GM12878 (cell line): Measurements from ENCODE around the gene CTNNA3. TPM values are rescaled to one million over a fixed set of nuclear protein-coding genes. Genes with fewer than 3 reads are reported as not detected.

Source experiments
- ATAC-seq: fragments of 200-7000 bp; cut with Tn5 transposase; 3 replicates; pipeline ENCODE4 v1.9.1; 2020; ENCODE audit warnings: mild to moderate bottlenecking, moderate library complexity
- BruUV-seq: library from RNA; stranded (reverse); fragments of 400-500 nt; replicated peaks from 2 replicates; lab custom pipeline; 2021; lab: Mats Ljungman, UMichigan
- CTCF ChIA-PET: fragments of 300-600 bp; sonication (Branson Sonifier 250); formaldehyde crosslinking; extraction: SDS; loops from one replicate; lab custom pipeline; 2021; ENCODE audit warnings: inconsistent platforms; lab: Yijun Ruan, JAX
- POLR2A ChIA-PET: fragments of 350-600 bp; formaldehyde crosslinking; extraction: SDS; loops from one replicate; lab custom pipeline; 2021; ENCODE audit warnings: inconsistent platforms; lab: Charles Lee
- RAD21 ChIA-PET: fragments of 300-600 bp; sonication (Branson Sonifier 250); formaldehyde crosslinking; loops from one replicate; lab custom pipeline; 2023; ENCODE audit warnings: antibody characterized with exemption; ENCODE audit not compliant: unreplicated experiment; lab: Charles Lee
- SMC1A ChIA-PET: fragments of 300-600 bp; sonication (Branson Sonifier 250); formaldehyde crosslinking; loops from one replicate; lab custom pipeline; 2023; ENCODE audit not compliant: unreplicated experiment, uncharacterized antibody; lab: Charles Lee
- DNase-seq: peaks from one replicate; pipeline ENCODE4 v3.0.0-alpha.2; 2011; ENCODE audit warnings: low read depth, low spot score
- FAIRE-seq: peaks from 3 replicates; lab custom pipeline; 2011; peaks lifted over from hg19 to GRCh38; lab: Jason Lieb, UNC
- H2AFZ ChIP-seq: 2 replicates; pipeline ENCODE4 v1.6.0; 2011; ENCODE audit warnings: low read depth, low read length, control low read depth; ENCODE audit not compliant: control insufficient read depth
- H3K27ac ChIP-seq: 2 replicates; pipeline ENCODE4 v1.5.1; 2011; ENCODE audit warnings: control low read depth; ENCODE audit not compliant: control insufficient read depth, insufficient read depth
- H3K27me3 ChIP-seq, 2 experiments: replicated peaks in 1 of 2; 2 replicates each; pipeline versions ENCODE4 v1.6.0 to v1.6.1; 2011; ENCODE audit warnings: low read length in 1 of 2; ENCODE audit not compliant: control insufficient read depth in 2 of 2, insufficient read depth in 2 of 2
- H3K36me3 ChIP-seq, 2 experiments: 2 replicates each; pipeline ENCODE4 v1.5.1; 2011; ENCODE audit warnings: low read length in 1 of 2; ENCODE audit not compliant: control insufficient read depth in 2 of 2, insufficient read depth in 2 of 2
- H3K4me1 ChIP-seq: 2 replicates; pipeline ENCODE4 v1.6.1; 2011; ENCODE audit warnings: mild to moderate bottlenecking, low read length, moderate library complexity, mixed read lengths; ENCODE audit not compliant: control insufficient read depth, insufficient read depth
- H3K4me2 ChIP-seq: 2 replicates; pipeline ENCODE4 v1.6.0; 2011; ENCODE audit warnings: control low read depth; ENCODE audit not compliant: control insufficient read depth, insufficient read depth
- H3K4me3 ChIP-seq: fragments of 200-600 bp; sonication (generic); 2 replicates; pipeline ENCODE4 v1.5.1; 2016
- H3K79me2 ChIP-seq: 2 replicates; pipeline ENCODE4 v1.6.0; 2011; ENCODE audit warnings: low read length; ENCODE audit not compliant: control insufficient read depth, insufficient read depth
- H3K9ac ChIP-seq: 2 replicates; pipeline ENCODE4 v1.8.0; 2011; ENCODE audit warnings: low read length, control low read depth, mixed read lengths; ENCODE audit not compliant: control insufficient read depth, insufficient read depth
- H3K9me3 ChIP-seq: replicated peaks from 3 replicates; pipeline ENCODE4 v1.5.1; 2011; ENCODE audit warnings: mild to moderate bottlenecking, low read length; ENCODE audit not compliant: control insufficient read depth, insufficient read depth
- H4K20me1 ChIP-seq: 2 replicates; pipeline ENCODE4 v1.6.0; 2011; ENCODE audit not compliant: control insufficient read depth, insufficient read depth
- HDAC2 ChIP-seq: fragments of 200-600 bp; sonication (generic); IDR thresholded peaks from 2 replicates; pipeline ENCODE4 v1.6.1; 2017
- NFXL1 ChIP-seq: fragments of 450-650 bp; IDR thresholded peaks from 2 replicates; pipeline ENCODE4 v1.6.1; 2017; ENCODE audit warnings: antibody characterized with exemption, mild to moderate bottlenecking, borderline replicate concordance
- NFYB ChIP-seq: IDR thresholded peaks from 2 replicates; pipeline ENCODE4 v1.6.1; 2011; ENCODE audit warnings: low read depth, mild to moderate bottlenecking, low read length, improper control_type of control experiment, moderate library complexity; ENCODE audit not compliant: insufficient read depth
- SIN3A ChIP-seq: IDR thresholded peaks from 2 replicates; pipeline ENCODE4 v1.6.1; 2012; ENCODE audit warnings: low read depth, low read length, improper control_type of control experiment
- ZNF24 ChIP-seq: fragments of 450-650 bp; IDR thresholded peaks from 2 replicates; pipeline ENCODE4 v1.6.1; 2017; ENCODE audit warnings: antibody characterized with exemption, mild to moderate bottlenecking
- WGBS: methylation state at CpG from one replicate; pipeline ENCODE4 v1.1.6; 2016; ENCODE audit warnings: low lambda C conversion rate; ENCODE audit not compliant: insufficient replicate concordance, insufficient coverage; ENCODE audit errors: missing lambda C conversion rate; 5-methylcytosine and 5-hydroxymethylcytosine counted together
- in situ Hi-C: fragments of 300-500 bp; cut with MboI; formaldehyde crosslinking; loops from 9 replicates; pipeline ENCODE4 v1.14.3; 2018; ENCODE audit warnings: mixed read lengths
- intact Hi-C: fragments of 100-400 bp; cut with micrococcal nuclease; formaldehyde crosslinking; loops from one replicate; pipeline ENCODE4 v1.14.2; 2022; ENCODE audit not compliant: unreplicated experiment
- polyA plus RNA-seq, 11 experiments: library from polyadenylated mRNA; depleted of rRNA in 4 of 11; unstranded in 6 of 11; stranded (reverse) in 5 of 11; fragments of >200 nt; fragmentation: Nextera tagmentation in 4 of 11; fragmentation: Illumina TruSeq in 1 of 11; extraction: Ambion mirVana in 4 of 11; extraction: Trizol in 1 of 11; gene quantifications; 1 replicate in 1 of 11; 2 replicates in 10 of 11; pipeline versions ENCODE4 v1.2.1 to v1.2.3, GENCODE V29; 2011 to 2016; ENCODE audit warnings: inconsistent platforms in 2 of 11, missing spikeins in 2 of 11, low read depth in 1 of 11
- total RNA-seq, 4 experiments: library from RNA; depleted of rRNA in 3 of 4; stranded (reverse); fragments of >200 nt in 3 of 4; fragmentation: Illumina TruSeq in 1 of 4; extraction: Trizol in 1 of 4; gene quantifications; 2 replicates each; pipeline versions ENCODE4 v1.2.1 to v1.2.3, GENCODE V29; 2013 to 2021
- TF ChIP-seq, protein P1 (sequence below): fragments of 450-650 bp; IDR thresholded peaks from 2 replicates; pipeline ENCODE4 v1.6.1; 2018; ENCODE audit warnings: mild to moderate bottlenecking, low read depth, moderate library complexity; ENCODE audit not compliant: partially characterized antibody

CTNNA3 gene
- total and polyA plus RNA-seq, 10 of the 15 experiments (the other 5 are each of a cell fraction or from before 2014, with no cell fraction given), result under 0.01 to 4.5 (median 0.22) TPM; not detected in 2

DNA sequence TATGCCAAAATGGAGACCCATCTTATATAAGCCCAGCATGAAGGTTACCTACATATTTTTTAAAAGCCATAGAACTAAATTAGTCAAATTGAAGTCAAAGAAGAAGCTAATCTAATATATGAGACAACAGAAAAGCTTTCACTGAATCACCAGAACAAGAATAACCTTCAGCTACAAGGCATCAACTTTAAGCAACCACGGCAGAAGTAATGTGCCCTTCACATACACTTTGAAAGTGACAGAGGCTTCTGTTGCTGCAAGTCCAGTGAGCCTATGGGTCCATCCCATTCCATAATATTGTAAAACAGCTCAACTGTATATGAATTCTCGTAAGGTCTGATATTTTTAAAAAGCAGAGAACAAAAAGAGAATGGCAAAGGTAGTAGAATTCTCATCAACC, 36.5 kb downstream of the CTNNA3 start:
- Histone ChIP-seq H2AFZ (no peak overlapping the region), H3K4me3 (no peak overlapping the region), H3K4me1 (no peaks in the 10 kb centered on the region), H4K20me1 (no peaks in the 10 kb centered on the region), H3K9ac (no peak overlapping the region), H3K27me3 (no peaks in the 10 kb centered on the region), H3K27ac (no peak overlapping the region), H3K9me3 (no peaks in the 10 kb centered on the region), H3K4me2 (no peak overlapping the region), H3K36me3 (no peaks in the 10 kb centered on the region), H3K79me2 (no peaks in the 10 kb centered on the region)
- ChIA-PET RAD21 (interaction anchor here (0.9 to 9.6 kb wide), 5 partner anchors 39 to 413 kb away, joined by 3 to 193 read pairs (median 3); no protein-coding TSS in a partner anchor), CTCF (interaction anchor here (0.6 to 10.6 kb wide), 6 partner anchors 25 to 147 kb away, joined by 3 to 311 read pairs (median 4); partner anchors contain the start of gene CTNNA3), POLR2A (no interaction called here), SMC1A (interaction anchor here (0.7 to 1.9 kb wide), 9 partner anchors 34 to 149 kb away, joined by 3 to 13 read pairs (median 3); partner anchors contain the start of gene CTNNA3)
- FAIRE-seq, result no peak
- ATAC-seq, result no peak
- TF ChIP-seq SIN3A (no peak), NFXL1 (no peak), ZNF24 (no peak), NFYB (no peak), HDAC2 (no peak)
- TF ChIP-seq, protein P1, sequence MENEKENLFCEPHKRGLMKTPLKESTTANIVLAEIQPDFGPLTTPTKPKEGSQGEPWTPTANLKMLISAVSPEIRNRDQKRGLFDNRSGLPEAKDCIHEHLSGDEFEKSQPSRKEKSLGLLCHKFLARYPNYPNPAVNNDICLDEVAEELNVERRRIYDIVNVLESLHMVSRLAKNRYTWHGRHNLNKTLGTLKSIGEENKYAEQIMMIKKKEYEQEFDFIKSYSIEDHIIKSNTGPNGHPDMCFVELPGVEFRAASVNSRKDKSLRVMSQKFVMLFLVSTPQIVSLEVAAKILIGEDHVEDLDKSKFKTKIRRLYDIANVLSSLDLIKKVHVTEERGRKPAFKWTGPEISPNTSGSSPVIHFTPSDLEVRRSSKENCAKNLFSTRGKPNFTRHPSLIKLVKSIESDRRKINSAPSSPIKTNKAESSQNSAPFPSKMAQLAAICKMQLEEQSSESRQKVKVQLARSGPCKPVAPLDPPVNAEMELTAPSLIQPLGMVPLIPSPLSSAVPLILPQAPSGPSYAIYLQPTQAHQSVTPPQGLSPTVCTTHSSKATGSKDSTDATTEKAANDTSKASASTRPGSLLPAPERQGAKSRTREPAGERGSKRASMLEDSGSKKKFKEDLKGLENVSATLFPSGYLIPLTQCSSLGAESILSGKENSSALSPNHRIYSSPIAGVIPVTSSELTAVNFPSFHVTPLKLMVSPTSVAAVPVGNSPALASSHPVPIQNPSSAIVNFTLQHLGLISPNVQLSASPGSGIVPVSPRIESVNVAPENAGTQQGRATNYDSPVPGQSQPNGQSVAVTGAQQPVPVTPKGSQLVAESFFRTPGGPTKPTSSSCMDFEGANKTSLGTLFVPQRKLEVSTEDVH, result no peak
- in situ Hi-C loops, result no loop called here
- WGBS, result 44% methylated on average over 2 of the region's 2 CpGs
- no peak for DNase-seq
- intact Hi-C loops, result no loop called here
- BruUV-seq, result no TSS peak
